H9 (cell line): ENCODE data around the gene ACOT7. TPM values are rescaled to one million over a fixed set of nuclear protein-coding genes. Genes with fewer than 3 reads are reported as not detected.
A peak's percentile ranks its signal among the peaks of the same experiment; 100 is the strongest.

ENCODE experiments used
- DNase-seq: peaks from one replicate; pipeline ENCODE4 v3.0.0-alpha.2; 2017
- H2AFZ ChIP-seq: one replicate; pipeline ENCODE4 v1.6.1; 2013; ENCODE audit warnings: mild to moderate bottlenecking, low read length, control low read depth, moderate library complexity
- H2AK5ac ChIP-seq: 2 replicates; pipeline ENCODE4 v1.6.1; 2013; ENCODE audit warnings: low read length, control low read depth, mixed read lengths; ENCODE audit not compliant: insufficient read length
- H2BK120ac ChIP-seq: one replicate; pipeline ENCODE4 v1.6.1; 2013; ENCODE audit warnings: low read depth, mild to moderate bottlenecking, low read length, control low read depth, inconsistent platforms; ENCODE audit not compliant: poor library complexity, severe bottlenecking
- H2BK12ac ChIP-seq: 2 replicates; pipeline ENCODE4 v1.6.1; 2013; ENCODE audit warnings: low read length, control low read depth, mixed read lengths, low read depth; ENCODE audit not compliant: insufficient read length
- H2BK15ac ChIP-seq: 2 replicates; pipeline ENCODE4 v1.6.1; 2013; ENCODE audit warnings: low read depth, low read length, control low read depth
- H2BK20ac ChIP-seq: one replicate; pipeline ENCODE4 v1.6.1; 2013; ENCODE audit warnings: low read depth, mild to moderate bottlenecking, low read length, control low read depth, inconsistent platforms; ENCODE audit not compliant: poor library complexity, severe bottlenecking
- H2BK5ac ChIP-seq: 2 replicates; pipeline ENCODE4 v1.6.1; 2013; ENCODE audit warnings: low read length, control low read depth, mixed read lengths; ENCODE audit not compliant: insufficient read length
- H3K14ac ChIP-seq: 2 replicates; pipeline ENCODE4 v1.6.1; 2013; ENCODE audit warnings: low read length, control low read depth; ENCODE audit not compliant: insufficient read depth
- H3K18ac ChIP-seq: 2 replicates; pipeline ENCODE4 v1.6.1; 2013; ENCODE audit warnings: low read depth, mild to moderate bottlenecking, mixed read lengths, low read length, control low read depth; ENCODE audit not compliant: insufficient read length
- H3K23ac ChIP-seq: 2 replicates; pipeline ENCODE4 v1.6.1; 2013; ENCODE audit warnings: low read length, control low read depth, mixed read lengths, low read depth; ENCODE audit not compliant: insufficient read length
- H3K23me2 ChIP-seq: 2 replicates; pipeline ENCODE4 v1.6.1; 2013; ENCODE audit warnings: low read depth, mild to moderate bottlenecking, mixed read lengths, low read length, control low read depth; ENCODE audit not compliant: insufficient read length, poor library complexity, severe bottlenecking
- H3K27ac ChIP-seq: 2 replicates; pipeline ENCODE4 v1.5.1; 2013; ENCODE audit warnings: low read length, control low read depth, mixed read lengths, low read depth; ENCODE audit not compliant: insufficient read length
- H3K27me3 ChIP-seq: 2 replicates; pipeline ENCODE4 v1.6.1; 2013; ENCODE audit warnings: low read length, control low read depth, inconsistent platforms; ENCODE audit not compliant: insufficient read depth
- H3K4ac ChIP-seq: 2 replicates; pipeline ENCODE4 v1.6.1; 2013; ENCODE audit warnings: low read depth, mild to moderate bottlenecking, control low read depth, inconsistent platforms, low read length, moderate library complexity
- H3K4me1 ChIP-seq: 2 replicates; pipeline ENCODE4 v1.6.1; 2013; ENCODE audit warnings: low read length, control low read depth, inconsistent platforms; ENCODE audit not compliant: insufficient read depth
- H3K4me2 ChIP-seq: 2 replicates; pipeline ENCODE4 v1.6.1; 2013; ENCODE audit warnings: low read length, control low read depth, mixed read lengths; ENCODE audit not compliant: insufficient read length, insufficient read depth
- H3K56ac ChIP-seq: 2 replicates; pipeline ENCODE4 v1.6.1; 2013; ENCODE audit warnings: low read depth, mild to moderate bottlenecking, mixed read lengths, low read length, control low read depth; ENCODE audit not compliant: insufficient read length
- H3K79me1 ChIP-seq: 2 replicates; pipeline ENCODE4 v1.6.1; 2013; ENCODE audit warnings: low read depth, mild to moderate bottlenecking, moderate library complexity, low read length, control low read depth, inconsistent platforms; ENCODE audit not compliant: insufficient read depth, poor library complexity, severe bottlenecking
- H3K79me2 ChIP-seq: 2 replicates; pipeline ENCODE4 v1.6.1; 2013; ENCODE audit warnings: low read length, control low read depth, inconsistent platforms; ENCODE audit not compliant: insufficient read depth
- H3K9ac ChIP-seq: 2 replicates; pipeline ENCODE4 v1.6.1; 2013; ENCODE audit warnings: low read length, control low read depth, mixed read lengths; ENCODE audit not compliant: insufficient read length; ENCODE audit errors: extremely low read depth
- H3K9me3 ChIP-seq: one replicate; pipeline ENCODE4 v1.6.1; 2013; ENCODE audit warnings: low read depth, low read length, inconsistent platforms; ENCODE audit not compliant: control insufficient read depth
- H3T11ph ChIP-seq: one replicate; pipeline ENCODE4 v1.6.1; 2013; ENCODE audit warnings: mild to moderate bottlenecking, low read length, control low read depth, inconsistent platforms
- H4K20me1 ChIP-seq: one replicate; pipeline ENCODE4 v1.6.1; 2013; ENCODE audit not compliant: control insufficient read depth, insufficient read length, insufficient read depth
- H4K5ac ChIP-seq: 2 replicates; pipeline ENCODE4 v1.6.1; 2013; ENCODE audit warnings: low read depth, mild to moderate bottlenecking, mixed read lengths, low read length, control low read depth; ENCODE audit not compliant: insufficient read length
- H4K8ac ChIP-seq: replicated peaks from 2 replicates; pipeline ENCODE4 v1.6.1; 2013; ENCODE audit warnings: low read length, control low read depth, mixed read lengths, low read depth; ENCODE audit not compliant: insufficient read length
- H4K91ac ChIP-seq: 2 replicates; pipeline ENCODE4 v1.6.1; 2013; ENCODE audit warnings: low read depth, mild to moderate bottlenecking, moderate library complexity, mixed read lengths, low read length, control low read depth; ENCODE audit not compliant: insufficient read length
- H3K27ac Mint-ChIP-seq, 3 experiments: 2 replicates in 2 of 3; 3 replicates in 1 of 3; pipeline ENCODE4 v1.8.0; 2020 to 2021; ENCODE audit warnings: mixed read lengths in 3 of 3, mild to moderate bottlenecking in 1 of 3, moderate library complexity in 1 of 3
- H3K27me3 Mint-ChIP-seq: 2 replicates; pipeline ENCODE4 v1.8.0; 2021; ENCODE audit warnings: low read depth, mild to moderate bottlenecking, moderate library complexity, mixed read lengths
- H3K36me3 Mint-ChIP-seq, 3 experiments: 2 replicates in 2 of 3; 3 replicates in 1 of 3; pipeline ENCODE4 v1.8.0; 2020 to 2021; ENCODE audit warnings: low read depth in 3 of 3, mixed read lengths in 3 of 3; ENCODE audit not compliant: insufficient read depth in 1 of 3
- H3K4me1 Mint-ChIP-seq, 2 experiments: 2 replicates each; pipeline ENCODE4 v1.8.0; 2020; ENCODE audit warnings: mixed read lengths in 2 of 2
- H3K4me3 Mint-ChIP-seq, 2 experiments: 2 replicates in 1 of 2; 3 replicates in 1 of 2; pipeline ENCODE4 v1.8.0; 2020 to 2021; ENCODE audit warnings: mild to moderate bottlenecking in 2 of 2, mixed read lengths in 2 of 2, moderate library complexity in 1 of 2
- H3K9me3 Mint-ChIP-seq, 2 experiments: 2 replicates in 1 of 2; 3 replicates in 1 of 2; pipeline ENCODE4 v1.8.0; 2020; ENCODE audit warnings: mild to moderate bottlenecking in 2 of 2, mixed read lengths in 2 of 2, moderate library complexity in 1 of 2
- CTCF ChIP-seq: fragments of 200-600 bp; sonication (generic); conservative IDR thresholded peaks from 3 replicates; pipeline ENCODE4 v1.8.0; 2021; ENCODE audit warnings: antibody characterized with exemption, mild to moderate bottlenecking
- WGBS: extraction: QIAGEN DNeasy Blood & Tissue Kit; methylation state at CpG from one replicate; pipeline ENCODE4 v1.1.7; 2013; ENCODE audit warnings: missing lambda C conversion rate, low lambda C conversion rate, mixed read lengths; ENCODE audit not compliant: insufficient read length; ENCODE audit errors: extremely low coverage; 5-methylcytosine and 5-hydroxymethylcytosine counted together
- total RNA-seq: library from RNA; stranded (reverse); gene quantifications from 2 replicates; pipeline ENCODE4 v1.2.1, GENCODE V29; 2021

The ACOT7 gene
- total RNA-seq, 1 experiment from 2014 or later: 87.4 TPM

GRCh38 chr1:6359216-6360116, 34.1 kb downstream of the ACOT7 start:
- H3K9me3 Mint-ChIP-seq: peaks cover 9% of the 10 kb centered on the region in 2 experiments; a peak in 4 of 5 replicates
- no CpG with 5 or more reads among the region's 13 CpGs for WGBS
- Histone ChIP-seq H4K20me1 (no peaks in the 10 kb centered on the region), H3K23ac (no peak overlapping the region), H3K27me3 (no peaks in the 10 kb centered on the region), H3K4ac (no peak overlapping the region), H2BK12ac (no peak overlapping the region), H3K4me2 (no peak overlapping the region), H3K79me2 (peaks cover 5% of the 10 kb centered on the region; the same call in 1 of the 2 replicates), H4K5ac (no peak overlapping the region), H3T11ph (no peak overlapping the region), H2BK20ac (no peak overlapping the region), H2BK120ac (no peak overlapping the region), H3K79me1 (no peaks in the 10 kb centered on the region), H3K56ac (no peak overlapping the region), H3K14ac (peak overlapping the region; percentile 6; the same call in 1 of the 2 replicates), H2AK5ac (no peak overlapping the region), H4K8ac (no peak overlapping the region), H3K23me2 (no peaks in the 10 kb centered on the region), H3K18ac (no peak overlapping the region), H3K4me1 (no peaks in the 10 kb centered on the region), H2BK5ac (no peak overlapping the region), H2BK15ac (no peak overlapping the region), H2AFZ (no peak overlapping the region), H4K91ac (no peak overlapping the region), H3K27ac (no peak overlapping the region), H3K9me3 (no peaks in the 10 kb centered on the region), H3K9ac (no peak overlapping the region)
- TF ChIP-seq CTCF: no peak
- peaks cover 8 to 10% (median 10%) of the 10 kb centered on the region in 3 experiments; a peak in 4 of 7 replicates for H3K36me3 Mint-ChIP-seq
- H3K27me3 Mint-ChIP-seq: peaks cover 2% of the 10 kb centered on the region; the same call in 1 of the 2 replicates
- peak; percentile 67 for DNase-seq
- peak overlapping the region in 2 of 3 experiments; percentile 75 to 87; a peak in 2 of 7 replicates for H3K27ac Mint-ChIP-seq
- H3K4me1 Mint-ChIP-seq: peaks cover 25 to 38% of the 10 kb centered on the region in 2 experiments
- no peak overlapping the region; a peak in 1 of 5 replicates for H3K4me3 Mint-ChIP-seq
